H9 (cell line): ENCODE measurements around the gene WSCD2. TPM values are rescaled to one million over a fixed set of nuclear protein-coding genes. Genes with fewer than 3 reads are reported as not detected.

Experiments used
- DNase-seq: peaks from one replicate; pipeline ENCODE4 v3.0.0-alpha.2; 2017
- H2AFZ ChIP-seq: one replicate; pipeline ENCODE4 v1.6.1; 2013; ENCODE audit warnings: mild to moderate bottlenecking, low read length, control low read depth, moderate library complexity
- H2AK5ac ChIP-seq: 2 replicates; pipeline ENCODE4 v1.6.1; 2013; ENCODE audit warnings: low read length, control low read depth, mixed read lengths; ENCODE audit not compliant: insufficient read length
- H2BK120ac ChIP-seq: one replicate; pipeline ENCODE4 v1.6.1; 2013; ENCODE audit warnings: low read depth, mild to moderate bottlenecking, low read length, control low read depth, inconsistent platforms; ENCODE audit not compliant: poor library complexity, severe bottlenecking
- H2BK12ac ChIP-seq: 2 replicates; pipeline ENCODE4 v1.6.1; 2013; ENCODE audit warnings: low read length, control low read depth, mixed read lengths, low read depth; ENCODE audit not compliant: insufficient read length
- H2BK15ac ChIP-seq: 2 replicates; pipeline ENCODE4 v1.6.1; 2013; ENCODE audit warnings: low read depth, low read length, control low read depth
- H2BK20ac ChIP-seq: one replicate; pipeline ENCODE4 v1.6.1; 2013; ENCODE audit warnings: low read depth, mild to moderate bottlenecking, low read length, control low read depth, inconsistent platforms; ENCODE audit not compliant: poor library complexity, severe bottlenecking
- H2BK5ac ChIP-seq: 2 replicates; pipeline ENCODE4 v1.6.1; 2013; ENCODE audit warnings: low read length, control low read depth, mixed read lengths; ENCODE audit not compliant: insufficient read length
- H3K14ac ChIP-seq: 2 replicates; pipeline ENCODE4 v1.6.1; 2013; ENCODE audit warnings: low read length, control low read depth; ENCODE audit not compliant: insufficient read depth
- H3K18ac ChIP-seq: 2 replicates; pipeline ENCODE4 v1.6.1; 2013; ENCODE audit warnings: low read depth, mild to moderate bottlenecking, mixed read lengths, low read length, control low read depth; ENCODE audit not compliant: insufficient read length
- H3K23ac ChIP-seq: 2 replicates; pipeline ENCODE4 v1.6.1; 2013; ENCODE audit warnings: low read length, control low read depth, mixed read lengths, low read depth; ENCODE audit not compliant: insufficient read length
- H3K23me2 ChIP-seq: 2 replicates; pipeline ENCODE4 v1.6.1; 2013; ENCODE audit warnings: low read depth, mild to moderate bottlenecking, mixed read lengths, low read length, control low read depth; ENCODE audit not compliant: insufficient read length, poor library complexity, severe bottlenecking
- H3K27ac ChIP-seq: 2 replicates; pipeline ENCODE4 v1.5.1; 2013; ENCODE audit warnings: low read length, control low read depth, mixed read lengths, low read depth; ENCODE audit not compliant: insufficient read length
- H3K27me3 ChIP-seq: 2 replicates; pipeline ENCODE4 v1.6.1; 2013; ENCODE audit warnings: low read length, control low read depth, inconsistent platforms; ENCODE audit not compliant: insufficient read depth
- H3K4ac ChIP-seq: 2 replicates; pipeline ENCODE4 v1.6.1; 2013; ENCODE audit warnings: low read depth, mild to moderate bottlenecking, control low read depth, inconsistent platforms, low read length, moderate library complexity
- H3K4me1 ChIP-seq: 2 replicates; pipeline ENCODE4 v1.6.1; 2013; ENCODE audit warnings: low read length, control low read depth, inconsistent platforms; ENCODE audit not compliant: insufficient read depth
- H3K4me2 ChIP-seq: 2 replicates; pipeline ENCODE4 v1.6.1; 2013; ENCODE audit warnings: low read length, control low read depth, mixed read lengths; ENCODE audit not compliant: insufficient read length, insufficient read depth
- H3K56ac ChIP-seq: 2 replicates; pipeline ENCODE4 v1.6.1; 2013; ENCODE audit warnings: low read depth, mild to moderate bottlenecking, mixed read lengths, low read length, control low read depth; ENCODE audit not compliant: insufficient read length
- H3K79me1 ChIP-seq: 2 replicates; pipeline ENCODE4 v1.6.1; 2013; ENCODE audit warnings: low read depth, mild to moderate bottlenecking, moderate library complexity, low read length, control low read depth, inconsistent platforms; ENCODE audit not compliant: insufficient read depth, poor library complexity, severe bottlenecking
- H3K79me2 ChIP-seq: 2 replicates; pipeline ENCODE4 v1.6.1; 2013; ENCODE audit warnings: low read length, control low read depth, inconsistent platforms; ENCODE audit not compliant: insufficient read depth
- H3K9ac ChIP-seq: 2 replicates; pipeline ENCODE4 v1.6.1; 2013; ENCODE audit warnings: low read length, control low read depth, mixed read lengths; ENCODE audit not compliant: insufficient read length; ENCODE audit errors: extremely low read depth
- H3K9me3 ChIP-seq: one replicate; pipeline ENCODE4 v1.6.1; 2013; ENCODE audit warnings: low read depth, low read length, inconsistent platforms; ENCODE audit not compliant: control insufficient read depth
- H3T11ph ChIP-seq: one replicate; pipeline ENCODE4 v1.6.1; 2013; ENCODE audit warnings: mild to moderate bottlenecking, low read length, control low read depth, inconsistent platforms
- H4K20me1 ChIP-seq: one replicate; pipeline ENCODE4 v1.6.1; 2013; ENCODE audit not compliant: control insufficient read depth, insufficient read length, insufficient read depth
- H4K5ac ChIP-seq: 2 replicates; pipeline ENCODE4 v1.6.1; 2013; ENCODE audit warnings: low read depth, mild to moderate bottlenecking, mixed read lengths, low read length, control low read depth; ENCODE audit not compliant: insufficient read length
- H4K8ac ChIP-seq: replicated peaks from 2 replicates; pipeline ENCODE4 v1.6.1; 2013; ENCODE audit warnings: low read length, control low read depth, mixed read lengths, low read depth; ENCODE audit not compliant: insufficient read length
- H4K91ac ChIP-seq: 2 replicates; pipeline ENCODE4 v1.6.1; 2013; ENCODE audit warnings: low read depth, mild to moderate bottlenecking, moderate library complexity, mixed read lengths, low read length, control low read depth; ENCODE audit not compliant: insufficient read length
- H3K27ac Mint-ChIP-seq, 3 experiments: 2 replicates in 2 of 3; 3 replicates in 1 of 3; pipeline ENCODE4 v1.8.0; 2020 to 2021; ENCODE audit warnings: mixed read lengths in 3 of 3, mild to moderate bottlenecking in 1 of 3, moderate library complexity in 1 of 3
- H3K27me3 Mint-ChIP-seq: 2 replicates; pipeline ENCODE4 v1.8.0; 2021; ENCODE audit warnings: low read depth, mild to moderate bottlenecking, moderate library complexity, mixed read lengths
- H3K36me3 Mint-ChIP-seq, 3 experiments: 2 replicates in 2 of 3; 3 replicates in 1 of 3; pipeline ENCODE4 v1.8.0; 2020 to 2021; ENCODE audit warnings: low read depth in 3 of 3, mixed read lengths in 3 of 3; ENCODE audit not compliant: insufficient read depth in 1 of 3
- H3K4me1 Mint-ChIP-seq, 2 experiments: 2 replicates each; pipeline ENCODE4 v1.8.0; 2020; ENCODE audit warnings: mixed read lengths in 2 of 2
- H3K4me3 Mint-ChIP-seq, 2 experiments: 2 replicates in 1 of 2; 3 replicates in 1 of 2; pipeline ENCODE4 v1.8.0; 2020 to 2021; ENCODE audit warnings: mild to moderate bottlenecking in 2 of 2, mixed read lengths in 2 of 2, moderate library complexity in 1 of 2
- H3K9me3 Mint-ChIP-seq, 2 experiments: 2 replicates in 1 of 2; 3 replicates in 1 of 2; pipeline ENCODE4 v1.8.0; 2020; ENCODE audit warnings: mild to moderate bottlenecking in 2 of 2, mixed read lengths in 2 of 2, moderate library complexity in 1 of 2
- WGBS: extraction: QIAGEN DNeasy Blood & Tissue Kit; methylation state at CpG from one replicate; pipeline ENCODE4 v1.1.7; 2013; ENCODE audit warnings: missing lambda C conversion rate, low lambda C conversion rate, mixed read lengths; ENCODE audit not compliant: insufficient read length; ENCODE audit errors: extremely low coverage; 5-methylcytosine and 5-hydroxymethylcytosine counted together
- total RNA-seq: library from RNA; stranded (reverse); gene quantifications from 2 replicates; pipeline ENCODE4 v1.2.1, GENCODE V29; 2021
- TF ChIP-seq, protein P1 (sequence below): fragments of 200-600 bp; sonication (generic); conservative IDR thresholded peaks from 3 replicates; pipeline ENCODE4 v1.8.0; 2021; ENCODE audit warnings: antibody characterized with exemption, mild to moderate bottlenecking

Gene WSCD2
- total RNA-seq, 1 experiment from 2014 or later: 0.92 TPM

DNA sequence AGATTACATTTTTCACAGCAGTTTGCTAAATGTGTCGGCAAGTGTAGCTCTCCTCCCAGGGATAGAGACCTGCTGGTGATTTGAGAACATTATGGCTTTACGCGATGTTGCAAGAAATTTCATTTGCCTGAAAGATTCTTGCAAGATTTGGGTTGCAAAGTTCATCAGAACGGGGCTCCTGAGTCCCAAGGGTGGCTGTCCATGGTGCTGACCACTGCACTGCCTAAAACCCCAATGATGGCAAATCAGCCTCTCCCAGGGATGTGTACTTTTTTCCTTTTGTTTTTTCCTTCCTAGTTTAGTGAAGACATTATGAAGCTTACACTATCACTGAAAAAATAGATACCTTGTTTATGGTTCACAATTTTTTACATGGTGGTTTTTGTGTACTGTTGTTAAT lies 85.4 kb downstream of the WSCD2 start:
- H3K27ac Mint-ChIP-seq: no peak overlapping the region
- H3K4me2 ChIP-seq: no peak overlapping the region
- no peaks in the 10 kb centered on the region for H3K79me2 ChIP-seq
- H3K9me3 ChIP-seq: no peaks in the 10 kb centered on the region
- H4K91ac ChIP-seq: no peak overlapping the region
- H4K8ac ChIP-seq: no peak overlapping the region
- peaks cover 22 to 34% of the 10 kb centered on the region in 2 experiments for H3K4me1 Mint-ChIP-seq
- H3K23me2 ChIP-seq: no peaks in the 10 kb centered on the region
- no peak overlapping the region for H3K9ac ChIP-seq
- H2BK5ac ChIP-seq: no peak overlapping the region
- no peaks in the 10 kb centered on the region for H3K9me3 Mint-ChIP-seq
- no peak overlapping the region for H2AK5ac ChIP-seq
- no peak overlapping the region for H3K56ac ChIP-seq
- no peak overlapping the region for H3K18ac ChIP-seq
- no peak overlapping the region for H3K23ac ChIP-seq
- TF ChIP-seq, protein P1, sequence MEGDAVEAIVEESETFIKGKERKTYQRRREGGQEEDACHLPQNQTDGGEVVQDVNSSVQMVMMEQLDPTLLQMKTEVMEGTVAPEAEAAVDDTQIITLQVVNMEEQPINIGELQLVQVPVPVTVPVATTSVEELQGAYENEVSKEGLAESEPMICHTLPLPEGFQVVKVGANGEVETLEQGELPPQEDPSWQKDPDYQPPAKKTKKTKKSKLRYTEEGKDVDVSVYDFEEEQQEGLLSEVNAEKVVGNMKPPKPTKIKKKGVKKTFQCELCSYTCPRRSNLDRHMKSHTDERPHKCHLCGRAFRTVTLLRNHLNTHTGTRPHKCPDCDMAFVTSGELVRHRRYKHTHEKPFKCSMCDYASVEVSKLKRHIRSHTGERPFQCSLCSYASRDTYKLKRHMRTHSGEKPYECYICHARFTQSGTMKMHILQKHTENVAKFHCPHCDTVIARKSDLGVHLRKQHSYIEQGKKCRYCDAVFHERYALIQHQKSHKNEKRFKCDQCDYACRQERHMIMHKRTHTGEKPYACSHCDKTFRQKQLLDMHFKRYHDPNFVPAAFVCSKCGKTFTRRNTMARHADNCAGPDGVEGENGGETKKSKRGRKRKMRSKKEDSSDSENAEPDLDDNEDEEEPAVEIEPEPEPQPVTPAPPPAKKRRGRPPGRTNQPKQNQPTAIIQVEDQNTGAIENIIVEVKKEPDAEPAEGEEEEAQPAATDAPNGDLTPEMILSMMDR: no peak
- H2BK120ac ChIP-seq: no peak overlapping the region
- no peak overlapping the region for H3K14ac ChIP-seq
- no peak overlapping the region for H3T11ph ChIP-seq
- WGBS: no CpG with 5 or more reads among the region's 4 CpGs
- no peak overlapping the region for H3K4ac ChIP-seq
- H2BK15ac ChIP-seq: no peak overlapping the region
- H3K36me3 Mint-ChIP-seq: no peaks in the 10 kb centered on the region
- H3K4me1 ChIP-seq: 0 out of 2 replicates have a peak, but pooled peaks cover 2% of the 10 kb centered on the region
- no peak overlapping the region for H4K5ac ChIP-seq
- no peak overlapping the region for H2BK20ac ChIP-seq
- no peaks in the 10 kb centered on the region for H3K79me1 ChIP-seq
- no peak overlapping the region for H3K4me3 Mint-ChIP-seq
- H4K20me1 ChIP-seq: no peaks in the 10 kb centered on the region
- peak; percentile 63 for DNase-seq
- no peak overlapping the region for H3K27ac ChIP-seq
- no peak overlapping the region for H2AFZ ChIP-seq
- H2BK12ac ChIP-seq: no peak overlapping the region
- peaks cover 25% of the 10 kb centered on the region for H3K27me3 Mint-ChIP-seq
- no peaks in the 10 kb centered on the region for H3K27me3 ChIP-seq
